GM12878 (cell line): ENCODE data around the gene SLC22A23. TPM values are rescaled to one million over a fixed set of nuclear protein-coding genes. Genes with fewer than 3 reads are reported as not detected.

Source experiments
- ATAC-seq: fragments of 200-7000 bp; cut with Tn5 transposase; 3 replicates; pipeline ENCODE4 v1.9.1; 2020; ENCODE audit warnings: mild to moderate bottlenecking, moderate library complexity
- BruUV-seq: library from RNA; stranded (reverse); fragments of 400-500 nt; replicated peaks from 2 replicates; lab custom pipeline; 2021; lab: Mats Ljungman, UMichigan
- CTCF ChIA-PET: fragments of 300-600 bp; sonication (Branson Sonifier 250); formaldehyde crosslinking; extraction: SDS; loops from one replicate; lab custom pipeline; 2021; ENCODE audit warnings: inconsistent platforms; lab: Yijun Ruan, JAX
- POLR2A ChIA-PET: fragments of 350-600 bp; formaldehyde crosslinking; extraction: SDS; loops from one replicate; lab custom pipeline; 2021; ENCODE audit warnings: inconsistent platforms; lab: Charles Lee
- RAD21 ChIA-PET: fragments of 300-600 bp; sonication (Branson Sonifier 250); formaldehyde crosslinking; loops from one replicate; lab custom pipeline; 2023; ENCODE audit warnings: antibody characterized with exemption; ENCODE audit not compliant: unreplicated experiment; lab: Charles Lee
- SMC1A ChIA-PET: fragments of 300-600 bp; sonication (Branson Sonifier 250); formaldehyde crosslinking; loops from one replicate; lab custom pipeline; 2023; ENCODE audit not compliant: unreplicated experiment, uncharacterized antibody; lab: Charles Lee
- DNase-seq: peaks from one replicate; pipeline ENCODE4 v3.0.0-alpha.2; 2011; ENCODE audit warnings: low read depth, low spot score
- FAIRE-seq: peaks from 3 replicates; lab custom pipeline; 2011; peaks lifted over from hg19 to GRCh38; lab: Jason Lieb, UNC
- H2AFZ ChIP-seq: 2 replicates; pipeline ENCODE4 v1.6.0; 2011; ENCODE audit warnings: low read depth, low read length, control low read depth; ENCODE audit not compliant: control insufficient read depth
- H3K27ac ChIP-seq: 2 replicates; pipeline ENCODE4 v1.5.1; 2011; ENCODE audit warnings: control low read depth; ENCODE audit not compliant: control insufficient read depth, insufficient read depth
- H3K27me3 ChIP-seq, 2 experiments: replicated peaks in 1 of 2; 2 replicates each; pipeline versions ENCODE4 v1.6.0 to v1.6.1; 2011; ENCODE audit warnings: low read length in 1 of 2; ENCODE audit not compliant: control insufficient read depth in 2 of 2, insufficient read depth in 2 of 2
- H3K36me3 ChIP-seq, 2 experiments: 2 replicates each; pipeline ENCODE4 v1.5.1; 2011; ENCODE audit warnings: low read length in 1 of 2; ENCODE audit not compliant: control insufficient read depth in 2 of 2, insufficient read depth in 2 of 2
- H3K4me1 ChIP-seq: 2 replicates; pipeline ENCODE4 v1.6.1; 2011; ENCODE audit warnings: mild to moderate bottlenecking, low read length, moderate library complexity, mixed read lengths; ENCODE audit not compliant: control insufficient read depth, insufficient read depth
- H3K4me2 ChIP-seq: 2 replicates; pipeline ENCODE4 v1.6.0; 2011; ENCODE audit warnings: control low read depth; ENCODE audit not compliant: control insufficient read depth, insufficient read depth
- H3K4me3 ChIP-seq: fragments of 200-600 bp; sonication (generic); 2 replicates; pipeline ENCODE4 v1.5.1; 2016
- H3K79me2 ChIP-seq: 2 replicates; pipeline ENCODE4 v1.6.0; 2011; ENCODE audit warnings: low read length; ENCODE audit not compliant: control insufficient read depth, insufficient read depth
- H3K9ac ChIP-seq: 2 replicates; pipeline ENCODE4 v1.8.0; 2011; ENCODE audit warnings: low read length, control low read depth, mixed read lengths; ENCODE audit not compliant: control insufficient read depth, insufficient read depth
- H3K9me3 ChIP-seq: replicated peaks from 3 replicates; pipeline ENCODE4 v1.5.1; 2011; ENCODE audit warnings: mild to moderate bottlenecking, low read length; ENCODE audit not compliant: control insufficient read depth, insufficient read depth
- H4K20me1 ChIP-seq: 2 replicates; pipeline ENCODE4 v1.6.0; 2011; ENCODE audit not compliant: control insufficient read depth, insufficient read depth
- BCL3 ChIP-seq: IDR thresholded peaks from 2 replicates; pipeline ENCODE4 v1.6.1; 2011; ENCODE audit warnings: borderline replicate concordance, low read depth, mild to moderate bottlenecking, moderate library complexity, low read length; ENCODE audit not compliant: insufficient read depth, poor library complexity, severe bottlenecking
- E2F4 ChIP-seq: IDR thresholded peaks from 2 replicates; pipeline ENCODE4 v1.6.1; 2012; ENCODE audit warnings: low read depth, low read length, improper control_type of control experiment
- EGR1 ChIP-seq, 2 experiments: IDR thresholded peaks; 1 replicate in 1 of 2; 2 replicates in 1 of 2; pipeline ENCODE4 v1.6.1; 2011 to 2012; ENCODE audit warnings: low read depth in 2 of 2, low read length in 2 of 2, borderline replicate concordance in 1 of 2, mild to moderate bottlenecking in 1 of 2, moderate library complexity in 1 of 2
- ETV6 ChIP-seq, 2 experiments: fragments of 450-650 bp in 1 of 2; IDR thresholded peaks in 1 of 2; conservative IDR thresholded peaks in 1 of 2; 2 replicates each; pipeline ENCODE4 v1.6.1; 2014; ENCODE audit warnings: antibody characterized with exemption in 1 of 2, borderline replicate concordance in 1 of 2, low read depth in 1 of 2, mild to moderate bottlenecking in 1 of 2, moderate library complexity in 1 of 2
- IKZF2 ChIP-seq, 2 experiments: fragments of 450-650 bp; IDR thresholded peaks; 2 replicates each; pipeline ENCODE4 v1.6.1; 2017; ENCODE audit warnings: mild to moderate bottlenecking in 2 of 2, moderate library complexity in 2 of 2
- MEF2A ChIP-seq: IDR thresholded peaks from 2 replicates; pipeline ENCODE4 v1.6.1; 2011; ENCODE audit warnings: low read depth, mild to moderate bottlenecking, low read length, moderate library complexity; ENCODE audit not compliant: insufficient read depth
- NFIC ChIP-seq: IDR thresholded peaks from 2 replicates; pipeline ENCODE4 v1.6.1; 2012; ENCODE audit warnings: low read depth, mild to moderate bottlenecking, inconsistent platforms, low read length, moderate library complexity
- PBX3 ChIP-seq: IDR thresholded peaks from 2 replicates; pipeline ENCODE4 v1.6.1; 2011; ENCODE audit warnings: mild to moderate bottlenecking, low read depth, low read length, moderate library complexity; ENCODE audit not compliant: insufficient replicate concordance
- YY1 ChIP-seq: IDR thresholded peaks from 2 replicates; pipeline ENCODE4 v1.6.1; 2011; ENCODE audit warnings: low read depth, mild to moderate bottlenecking, low read length
- ZBTB40 ChIP-seq: fragments of 450-650 bp; IDR thresholded peaks from 2 replicates; pipeline ENCODE4 v1.6.1; 2016; ENCODE audit warnings: mild to moderate bottlenecking, moderate library complexity, borderline replicate concordance
- WGBS: methylation state at CpG from one replicate; pipeline ENCODE4 v1.1.6; 2016; ENCODE audit warnings: low lambda C conversion rate; ENCODE audit not compliant: insufficient replicate concordance, insufficient coverage; ENCODE audit errors: missing lambda C conversion rate; 5-methylcytosine and 5-hydroxymethylcytosine counted together
- in situ Hi-C: fragments of 300-500 bp; cut with MboI; formaldehyde crosslinking; loops from 9 replicates; pipeline ENCODE4 v1.14.3; 2018; ENCODE audit warnings: mixed read lengths
- intact Hi-C: fragments of 100-400 bp; cut with micrococcal nuclease; formaldehyde crosslinking; loops from one replicate; pipeline ENCODE4 v1.14.2; 2022; ENCODE audit not compliant: unreplicated experiment
- polyA plus RNA-seq, 11 experiments: library from polyadenylated mRNA; depleted of rRNA in 4 of 11; unstranded in 6 of 11; stranded (reverse) in 5 of 11; fragments of >200 nt; fragmentation: Nextera tagmentation in 4 of 11; fragmentation: Illumina TruSeq in 1 of 11; extraction: Ambion mirVana in 4 of 11; extraction: Trizol in 1 of 11; gene quantifications; 1 replicate in 1 of 11; 2 replicates in 10 of 11; pipeline versions ENCODE4 v1.2.1 to v1.2.3, GENCODE V29; 2011 to 2016; ENCODE audit warnings: inconsistent platforms in 2 of 11, missing spikeins in 2 of 11, low read depth in 1 of 11
- total RNA-seq, 4 experiments: library from RNA; depleted of rRNA in 3 of 4; stranded (reverse); fragments of >200 nt in 3 of 4; fragmentation: Illumina TruSeq in 1 of 4; extraction: Trizol in 1 of 4; gene quantifications; 2 replicates each; pipeline versions ENCODE4 v1.2.1 to v1.2.3, GENCODE V29; 2013 to 2021

SLC22A23 gene
- total and polyA plus RNA-seq, 10 of the 15 experiments (the other 5 are each of a cell fraction or from before 2014, with no cell fraction given): 0.20 to 2.4 (median 0.74) TPM

- TF ChIP-seq ZBTB40: peak; percentile 26; the same call in 1 of the 2 replicates
- TF ChIP-seq NFIC: no peak
- TF ChIP-seq ETV6 (conservative IDR thresholded peaks at IDR 0.05 in 1 of 2, IDR thresholded peaks at IDR 0.05 in 1 of 2; ENCODE audit: borderline replicate concordance in 1 of 2, low read depth in 1 of 2): no peak
- TF ChIP-seq E2F4: no peak
- TF ChIP-seq, all 136 proteins: peak for 4
These were observed 101.3 kb downstream of the SLC22A23 start (continued) for GRCh38 chr6:3355358-3356055.

GRCh38 chr6:3355011-3355357 is 101.9 kb downstream of the SLC22A23 start:
- Histone ChIP-seq H3K9me3 (no peaks in the 10 kb centered on the region; the same call in 2 of the 3 replicates), H3K36me3 (no peaks in the 10 kb centered on the region), H3K4me2 (no peak overlapping the region), H3K9ac (no peak overlapping the region), H3K4me1 (peaks cover 7% of the 10 kb centered on the region), H4K20me1 (no peaks in the 10 kb centered on the region), H3K27ac (no peak overlapping the region), H3K4me3 (no peak overlapping the region), H3K27me3 (no peaks in the 10 kb centered on the region), H2AFZ (no peak overlapping the region), H3K79me2 (no peaks in the 10 kb centered on the region)
- no peak for ATAC-seq
- no TSS peak for BruUV-seq
- RAD21 ChIA-PET: interaction anchor here (0.7 kb wide), 2 partner anchors 9 to 29 kb away, joined by 3 read pairs; no protein-coding TSS in a partner anchor
- 36% methylated on average over 4 of the region's 4 CpGs for WGBS
- POLR2A ChIA-PET: interaction anchor here (0.5 to 0.9 kb wide), 2 partner anchors 9 to 65 kb away, joined by 3 read pairs; no protein-coding TSS in a partner anchor
- no peak for FAIRE-seq
- in situ Hi-C loops: no loop called here
- no peak for DNase-seq
- CTCF ChIA-PET: interaction anchor here (0.7 kb wide), 1 partner anchor 105 kb away, joined by 3 read pairs; no protein-coding TSS in a partner anchor
- SMC1A ChIA-PET: interaction anchor here (0.8 to 1.3 kb wide), 5 partner anchors 12 to 23 kb away, joined by 3 to 7 read pairs (median 4); no protein-coding TSS in a partner anchor
- intact Hi-C loops: no loop called here
- TF ChIP-seq MEF2A (no peak), YY1 (no peak), BCL3 (no peak), PBX3 (no peak), IKZF2 (IDR thresholded peaks at IDR 0.05) (no peak), EGR1 (IDR thresholded peaks at IDR 0.05; ENCODE audit: borderline replicate concordance in 1 of 2, low read depth in 2 of 2, low read length in 2 of 2) (no peak)
